Panc1 (cell line): ENCODE data around the gene SYT1. TPM values are rescaled to one million over a fixed set of nuclear protein-coding genes. Genes with fewer than 3 reads are reported as not detected.

ENCODE experiments used
- ATAC-seq: fragments of 200-7000 bp; cut with Tn5 transposase; 2 replicates; pipeline ENCODE4 v1.9.1; 2020; ENCODE audit warnings: mild to moderate bottlenecking, moderate library complexity
- BruUV-seq: library from RNA; stranded (reverse); fragments of 400-500 nt; replicated peaks from 2 replicates; lab custom pipeline; 2021; lab: Mats Ljungman, UMichigan
- CTCF ChIA-PET: fragments of 300-600 bp; sonication (Branson Sonifier 250); formaldehyde crosslinking; loops from one replicate; lab custom pipeline; 2022; ENCODE audit warnings: antibody characterized with exemption; lab: Charles Lee
- POLR2A ChIA-PET: fragments of 300-600 bp; sonication (Branson Sonifier 250); formaldehyde crosslinking; loops from one replicate; lab custom pipeline; 2022; ENCODE audit warnings: antibody characterized with exemption; lab: Charles Lee
- DNase-seq: peaks from one replicate; pipeline ENCODE4 v3.0.0-alpha.2; 2010; ENCODE audit warnings: low read depth, low spot score
- H3K27ac ChIP-seq: 2 replicates; pipeline ENCODE4 v1.5.1; 2011; ENCODE audit warnings: mild to moderate bottlenecking, low read length, inconsistent platforms
- H3K27me3 ChIP-seq: fragments of 200-500 bp; sonication (Bioruptor generic); 2 replicates; pipeline ENCODE4 v1.6.0; 2014; ENCODE audit warnings: low read length, inconsistent platforms; ENCODE audit not compliant: control insufficient read depth, insufficient read depth
- H3K36me3 ChIP-seq: fragments of 200-500 bp; sonication (Bioruptor generic); 2 replicates; pipeline ENCODE4 v1.5.1; 2014; ENCODE audit warnings: inconsistent platforms, mild to moderate bottlenecking, low read length, moderate library complexity; ENCODE audit not compliant: control insufficient read depth, insufficient read depth
- H3K4me1 ChIP-seq: 2 replicates; pipeline ENCODE4 v1.5.1; 2011; ENCODE audit warnings: inconsistent platforms, mild to moderate bottlenecking, low read length, moderate library complexity; ENCODE audit not compliant: control insufficient read depth, insufficient read depth
- H3K4me3 ChIP-seq, 2 experiments: 2 replicates each; pipeline ENCODE4 v1.5.1; 2011 to 2012; ENCODE audit warnings: low read depth in 2 of 2, low read length in 2 of 2, mild to moderate bottlenecking in 2 of 2, inconsistent platforms in 1 of 2, moderate library complexity in 1 of 2
- H3K9me3 ChIP-seq: fragments of 200-500 bp; sonication (Bioruptor generic); 2 replicates; pipeline ENCODE4 v1.5.1; 2014; ENCODE audit warnings: low read depth, mild to moderate bottlenecking, inconsistent platforms, low read length, moderate library complexity; ENCODE audit not compliant: control insufficient read depth, insufficient read depth
- CTCF ChIP-seq: fragments of 450-650 bp; IDR thresholded peaks from 2 replicates; pipeline ENCODE4 v1.5.1; 2017; ENCODE audit warnings: mild to moderate bottlenecking
- POLR2AphosphoS5 ChIP-seq: IDR thresholded peaks from 2 replicates; pipeline ENCODE4 v1.6.1; 2012; ENCODE audit warnings: mild to moderate bottlenecking, low read depth, low read length, moderate library complexity
- REST ChIP-seq, 2 experiments: IDR thresholded peaks; 2 replicates each; pipeline ENCODE4 v1.6.1; 2011 to 2012; ENCODE audit warnings: low read depth in 2 of 2, control low read depth in 1 of 2, low read length in 1 of 2, mild to moderate bottlenecking in 1 of 2, moderate library complexity in 1 of 2; ENCODE audit not compliant: insufficient read depth in 1 of 2
- SIN3A ChIP-seq: IDR thresholded peaks from 2 replicates; pipeline ENCODE4 v1.6.1; 2012; ENCODE audit warnings: low read depth, mild to moderate bottlenecking, low read length, moderate library complexity, borderline replicate concordance; ENCODE audit not compliant: insufficient read depth
- TCF7L2 ChIP-seq: IDR thresholded peaks from 2 replicates; pipeline ENCODE4 v1.6.1; 2011; ENCODE audit warnings: mild to moderate bottlenecking, low read depth, low read length, inconsistent platforms
- in situ Hi-C: cut with HindIII; loops from 2 replicates; pipeline ENCODE4 v1.10.0; 2016; ENCODE audit warnings: low sequenced_read_pairs, low pct_unique_long_range_greater_than_20kb
- intact Hi-C: fragments of 100-400 bp; cut with micrococcal nuclease; formaldehyde crosslinking; loops from one replicate; pipeline ENCODE4 v1.10.0; 2022; ENCODE audit not compliant: unreplicated experiment
- total RNA-seq: library from RNA; stranded (reverse); gene quantifications from one replicate; pipeline ENCODE4 v1.2.1, GENCODE V29; 2021; ENCODE audit not compliant: unreplicated experiment

The SYT1 gene
- total RNA-seq, 1 experiment from 2014 or later: 3.0 TPM

- no peaks in the 10 kb centered on the region for H3K4me1 ChIP-seq
- no peak overlapping the region for H3K4me3 ChIP-seq
- intact Hi-C loops (no loop called here), in situ Hi-C loops (no loop called here)
- H3K27ac ChIP-seq: no peak overlapping the region
- H3K27me3 ChIP-seq: no peaks in the 10 kb centered on the region
- DNase-seq: no peak
- ChIA-PET CTCF (no interaction called here), POLR2A (no interaction called here)
- TF ChIP-seq SIN3A: no peak
- TF ChIP-seq TCF7L2: no peak
- TF ChIP-seq POLR2AphosphoS5: no peak
- TF ChIP-seq REST (IDR thresholded peaks at IDR 0.05; ENCODE audit: insufficient read depth in 1 of 2, low read depth in 2 of 2, low read length in 1 of 2): no peak
- no peak for TF ChIP-seq CTCF
- no peaks in the 10 kb centered on the region for H3K9me3 ChIP-seq
- no peaks in the 10 kb centered on the region for H3K36me3 ChIP-seq
- no TSS peak for BruUV-seq
- no peak for ATAC-seq
Observed at GRCh38 chr12:79194595-79194994, 330.0 kb downstream of the SYT1 start.

- Histone ChIP-seq H3K9me3 (no peaks in the 10 kb centered on the region), H3K4me1 (no peaks in the 10 kb centered on the region), H3K27me3 (no peaks in the 10 kb centered on the region), H3K4me3 (no peak overlapping the region), H3K27ac (no peak overlapping the region), H3K36me3 (no peaks in the 10 kb centered on the region)
- in situ Hi-C loops: no loop called here
- no peak for DNase-seq
- BruUV-seq: no TSS peak
- POLR2A ChIA-PET: no interaction called here
- no peak for ATAC-seq
- CTCF ChIA-PET: no interaction called here
- intact Hi-C loops: no loop called here
- TF ChIP-seq SIN3A (no peak), CTCF (no peak), POLR2AphosphoS5 (no peak), REST (IDR thresholded peaks at IDR 0.05; ENCODE audit: insufficient read depth in 1 of 2, low read depth in 2 of 2, low read length in 1 of 2) (no peak), TCF7L2 (no peak)
Observed at GRCh38 chr12:79199166-79199565, 334.6 kb downstream of the SYT1 start.
